Kidney epithelial cell (primary cell): ENCODE measurements around the gene CCDC88C. TPM values are rescaled to one million over a fixed set of nuclear protein-coding genes. Genes with fewer than 3 reads are reported as not detected.

Experiments used
- DNase-seq: peaks from one replicate; pipeline ENCODE4 v3.0.0-alpha.2; 2010; ENCODE audit warnings: low read depth
- H3K27me3 ChIP-seq: 2 replicates; pipeline ENCODE4 v1.6.0; 2011; ENCODE audit warnings: low read length; ENCODE audit not compliant: control insufficient read depth, insufficient read depth
- H3K36me3 ChIP-seq: 2 replicates; pipeline ENCODE4 v1.5.1; 2011; ENCODE audit warnings: low read length; ENCODE audit not compliant: control insufficient read depth, insufficient read depth
- H3K4me3 ChIP-seq: 2 replicates; pipeline ENCODE4 v1.5.1; 2011; ENCODE audit warnings: low read depth, mild to moderate bottlenecking, control low read depth, low read length
- CTCF ChIP-seq: IDR thresholded peaks from 2 replicates; pipeline ENCODE4 v1.5.1; 2011; ENCODE audit warnings: mild to moderate bottlenecking, moderate library complexity, low read length, control low read depth, inconsistent platforms; ENCODE audit not compliant: insufficient read depth, poor library complexity, severe bottlenecking
- total RNA-seq: library from RNA; depleted of rRNA; stranded (reverse); fragments of >200 nt; gene quantifications from 2 replicates; pipeline ENCODE4 v1.2.3, GENCODE V29; 2015

Gene CCDC88C
- total RNA-seq, 1 donor from 2014 or later, result 22.4 TPM

GRCh38 chr14:91241863-91242262 lies 175.8 kb downstream of the CCDC88C start:
- Histone ChIP-seq H3K27me3 (no peaks in the 10 kb centered on the region), H3K4me3 (no peak overlapping the region), H3K36me3 (no peaks in the 10 kb centered on the region)
- TF ChIP-seq CTCF, result no peak
- no peak for DNase-seq

- Histone ChIP-seq H3K27me3 (no peaks in the 10 kb centered on the region), H3K4me3 (no peak overlapping the region), H3K36me3 (no peaks in the 10 kb centered on the region)
- no peak for DNase-seq
- TF ChIP-seq CTCF, result no peak
These were observed 179.0 kb downstream of the CCDC88C start for GRCh38 chr14:91238661-91239060.

DNA sequence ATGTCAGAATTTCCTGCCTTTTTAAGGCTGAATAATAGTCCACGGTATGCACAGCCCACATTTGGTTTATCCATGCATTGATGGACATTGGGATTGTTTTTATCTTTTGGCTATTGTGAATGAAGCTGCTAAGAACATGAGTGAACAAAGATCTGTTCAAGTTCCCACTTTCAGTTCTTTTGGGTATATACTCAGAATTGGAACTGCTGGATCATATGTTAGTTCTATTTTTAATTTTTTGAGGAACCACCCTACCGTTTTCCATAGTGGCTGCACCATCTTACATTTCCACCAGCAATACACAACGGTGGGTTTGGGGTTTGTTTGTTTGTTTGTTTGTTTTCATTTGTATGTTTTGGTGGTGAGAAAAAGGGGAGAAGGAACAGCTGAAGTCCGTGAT lies 179.5 kb downstream of the CCDC88C start:
- no peaks in the 10 kb centered on the region for H3K36me3 ChIP-seq
- no peak for DNase-seq
- TF ChIP-seq CTCF, result no peak
- no peaks in the 10 kb centered on the region for H3K27me3 ChIP-seq
- H3K4me3 ChIP-seq, result no peak overlapping the region

DNA sequence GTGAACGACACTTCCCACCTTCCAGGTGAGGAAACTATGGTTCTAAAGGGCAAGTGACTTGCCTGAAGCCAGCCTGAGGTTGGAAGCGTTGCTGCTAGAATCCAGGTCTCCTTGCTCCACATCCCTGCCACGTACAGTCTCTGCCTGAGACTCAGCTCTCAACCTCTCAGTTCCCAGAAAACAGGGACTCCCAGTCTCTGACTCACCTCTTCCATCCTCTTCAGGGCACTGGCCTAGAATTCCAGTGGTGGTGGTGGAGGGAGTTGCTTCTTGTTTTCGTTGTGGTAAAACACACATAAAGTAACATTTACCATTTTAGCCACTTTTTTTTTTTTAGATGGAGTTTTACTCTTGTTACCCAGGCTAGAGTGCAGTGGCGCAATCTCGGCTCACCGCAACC lies 180.4 kb downstream of the CCDC88C start:
- TF ChIP-seq CTCF, result no peak
- no peak for DNase-seq
- H3K4me3 ChIP-seq, result no peak overlapping the region
- no peaks in the 10 kb centered on the region for H3K36me3 ChIP-seq
- no peaks in the 10 kb centered on the region for H3K27me3 ChIP-seq

GRCh38 chr14:91235841-91236240 lies 181.8 kb downstream of the CCDC88C start:
- Histone ChIP-seq H3K4me3 (no peak overlapping the region), H3K36me3 (no peaks in the 10 kb centered on the region), H3K27me3 (no peaks in the 10 kb centered on the region)
- DNase-seq, result no peak
- no peak for TF ChIP-seq CTCF

- H3K36me3 ChIP-seq, result no peaks in the 10 kb centered on the region
- no peak for TF ChIP-seq CTCF
- no peak overlapping the region for H3K4me3 ChIP-seq
- no peak for DNase-seq
- no peaks in the 10 kb centered on the region for H3K27me3 ChIP-seq
These were observed 182.9 kb downstream of the CCDC88C start for GRCh38 chr14:91234791-91235114.
